ENCODE data around the gene KLHL15.
A peak's percentile ranks its signal among the peaks of the same experiment; 100 is the strongest.
"Not testable (repeated sequence)": the region's sequence is repeated elsewhere in the genome, so short reads cannot be mapped to it uniquely, and the experiment has no call there.

KLHL15 gene

GRCh38 chrX:24017674-24018073, 9.3 kb downstream of the KLHL15 start:
- DNase-seq, result no peak

GRCh38 chrX:24014388-24015018, 12.5 kb downstream of the KLHL15 start:
- peak; percentile 19 for DNase-seq

DNA sequence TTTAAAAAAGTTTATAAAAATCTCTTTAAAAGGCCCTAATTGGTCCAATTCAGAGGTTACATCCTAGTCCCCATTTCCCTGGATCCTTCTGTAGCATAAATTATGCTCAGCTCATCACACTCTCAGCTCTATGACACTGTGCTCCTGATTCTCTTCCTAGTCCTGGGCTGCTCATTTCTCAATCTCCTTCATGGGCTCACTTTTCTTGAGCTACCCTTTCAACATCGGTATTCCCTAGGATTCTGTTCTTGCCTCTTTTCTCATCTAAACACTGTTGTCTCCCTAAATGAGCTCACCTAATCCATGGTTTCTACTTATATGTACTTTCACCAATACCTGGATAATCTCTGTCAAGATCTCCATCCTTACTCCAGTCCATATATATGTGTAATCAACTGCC, 14.7 kb downstream of the KLHL15 start:
- no peak for DNase-seq

- DNase-seq, result no peak
Observed at GRCh38 chrX:24005867-24006266, 21.1 kb downstream of the KLHL15 start.

DNA sequence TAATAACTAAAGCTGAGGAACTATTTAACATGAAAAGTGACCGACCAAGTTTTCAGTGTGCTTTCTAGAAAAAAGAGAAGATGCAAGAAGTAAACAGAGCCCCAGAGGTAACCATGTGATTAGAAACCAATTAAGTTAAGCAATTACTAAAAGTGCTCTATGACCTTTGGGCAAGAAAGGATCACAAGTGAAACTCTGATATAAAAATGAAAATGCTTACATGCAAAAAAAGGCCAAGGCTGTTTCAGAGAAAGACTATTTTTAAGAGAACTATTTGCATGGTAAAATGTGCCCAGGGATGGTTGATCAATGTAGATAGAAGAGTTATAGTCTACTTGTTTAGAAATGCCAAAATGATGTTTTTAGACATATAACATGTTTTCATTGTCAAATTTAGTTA, 22.0 kb downstream of the KLHL15 start:
- DNase-seq, result no peak

DNA sequence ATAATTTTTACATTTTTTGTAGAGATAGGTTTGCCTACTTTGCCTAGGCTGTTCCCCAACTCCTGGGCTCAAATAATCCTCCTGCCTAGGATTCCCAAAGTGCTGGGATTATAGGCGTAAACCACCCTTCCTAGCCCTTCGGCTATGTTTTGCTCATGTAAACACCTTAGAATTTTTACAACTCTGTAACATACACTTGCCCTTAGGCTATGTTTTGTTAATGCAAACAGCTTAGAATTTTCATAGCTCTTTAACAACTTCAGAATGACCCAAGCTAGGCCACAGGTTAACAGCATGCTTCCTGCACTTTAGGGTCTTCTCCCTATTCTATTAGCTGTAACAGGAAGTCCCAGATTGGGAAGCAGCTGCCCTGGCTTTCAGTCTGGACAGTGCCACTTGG, 24.2 kb downstream of the KLHL15 start:
- no peak for DNase-seq

- DNase-seq, result no peak
Observed at GRCh38 chrX:24002167-24002566, 24.8 kb downstream of the KLHL15 start.

- no peak for DNase-seq
Observed at GRCh38 chrX:23999671-24000070, 27.3 kb downstream of the KLHL15 start.

GRCh38 chrX:23993012-23993633, 33.9 kb downstream of the KLHL15 start:
- no peak for DNase-seq

DNA sequence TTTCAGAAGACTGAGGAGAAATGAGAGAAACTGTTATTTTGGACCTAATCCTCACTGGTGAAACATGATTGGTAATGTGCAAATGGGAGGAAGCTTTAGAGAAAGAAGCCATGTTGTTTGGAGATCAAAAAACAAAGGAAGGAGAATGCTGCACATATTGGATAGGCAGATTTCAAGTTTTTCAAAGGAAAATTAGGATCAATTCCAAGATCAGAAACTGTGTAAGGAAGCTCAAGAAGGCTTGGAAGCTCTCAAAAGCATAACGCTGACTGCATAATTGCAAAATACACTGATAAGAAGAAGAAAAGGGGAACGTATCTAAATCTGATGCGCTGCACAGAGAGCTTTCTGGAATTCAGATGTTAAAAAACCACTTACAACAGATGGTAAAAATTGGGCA, 34.6 kb downstream of the KLHL15 start:
- no peak for DNase-seq

DNA sequence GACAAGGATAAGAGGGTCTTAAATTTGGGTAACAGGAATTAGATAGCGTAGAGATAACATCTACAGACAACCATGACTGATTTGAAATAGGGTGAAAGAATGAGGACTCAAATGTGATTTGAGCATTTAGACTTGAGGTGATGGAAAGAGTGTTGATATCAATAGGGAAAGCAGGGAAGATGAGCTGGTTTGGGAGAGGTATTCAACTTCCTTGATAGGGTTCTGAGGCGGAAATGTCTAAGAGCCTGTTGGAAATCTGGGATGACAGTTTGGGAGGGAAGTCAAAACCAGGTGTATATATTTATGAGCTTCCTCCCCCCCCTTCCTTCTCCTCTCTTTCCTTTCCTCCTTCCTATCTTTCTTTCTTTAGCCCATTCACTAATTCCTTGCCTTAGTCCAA, 36.5 kb downstream of the KLHL15 start:
- no peak for DNase-seq

DNA sequence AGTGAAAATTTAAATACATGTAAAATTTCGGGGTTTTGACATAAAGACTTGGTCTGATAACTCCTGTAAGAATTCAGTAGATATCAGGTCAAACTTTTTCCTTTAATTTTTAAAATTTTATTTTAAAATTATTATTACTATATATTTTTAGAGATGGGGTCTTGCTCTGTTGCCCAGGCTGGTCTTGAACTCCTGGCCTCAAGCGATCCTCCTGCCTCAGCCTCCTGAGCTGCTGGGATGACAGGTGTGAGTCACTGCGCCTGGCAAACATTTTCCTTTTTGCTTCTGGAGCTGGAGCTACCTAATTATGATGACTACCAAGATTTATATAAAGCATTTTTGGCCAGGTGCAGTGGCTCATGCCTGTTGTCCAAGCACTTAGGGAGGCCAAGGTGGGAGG, 37.3 kb downstream of the KLHL15 start:
- no peak for DNase-seq

GRCh38 chrX:23982891-23983290, 44.1 kb downstream of the KLHL15 start:
- no peak for DNase-seq

GRCh38 chrX:23981711-23982110, 45.3 kb downstream of the KLHL15 start:
- no peak for DNase-seq

- no peak for DNase-seq
Observed at GRCh38 chrX:23981222-23981621, 45.8 kb downstream of the KLHL15 start.

DNA sequence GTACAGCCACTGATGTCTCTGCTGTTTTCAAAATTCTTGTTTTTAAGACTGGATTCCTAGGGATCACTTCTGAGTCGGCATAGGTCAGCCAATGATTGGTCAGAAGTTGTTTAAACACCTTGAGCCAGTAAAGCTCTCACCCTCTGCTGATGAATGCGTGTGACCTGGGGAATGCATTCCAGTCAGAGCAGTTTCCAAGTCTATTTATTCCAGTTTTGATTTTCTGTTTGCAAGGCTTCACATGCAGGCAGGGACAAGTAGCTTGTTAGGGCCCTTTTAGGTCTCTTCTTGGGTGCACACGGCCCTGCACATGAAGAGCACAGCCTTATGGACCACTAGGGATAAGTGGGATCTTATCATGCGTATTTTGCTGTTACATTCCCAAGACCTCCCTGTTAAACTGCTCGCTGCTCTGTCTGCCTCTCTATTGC, 47.0 kb downstream of the KLHL15 start:
- no peak for DNase-seq

- no peak for DNase-seq
Observed at GRCh38 chrX:23978491-23978890, 48.5 kb downstream of the KLHL15 start.

DNA sequence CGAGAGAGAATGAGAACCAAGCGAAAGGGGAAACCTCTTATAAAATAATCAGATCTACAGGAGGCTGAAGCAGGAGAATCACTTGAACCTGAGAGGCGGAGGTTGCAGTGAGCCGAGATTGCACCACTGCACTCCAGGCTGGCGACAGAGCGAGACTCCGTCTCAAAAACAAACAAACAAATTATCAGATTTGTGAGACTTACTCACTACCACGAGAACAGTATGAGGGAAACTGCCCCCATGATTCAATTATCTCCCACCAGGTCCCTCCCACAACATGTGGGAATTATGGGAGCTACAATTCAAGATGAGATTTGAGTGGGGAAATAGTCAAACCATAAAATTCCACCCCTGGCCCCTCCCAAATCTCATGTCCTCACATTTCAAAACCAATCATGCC, 61.4 kb downstream of the KLHL15 start:
- DNase-seq, result not testable (repeated sequence)

DNA sequence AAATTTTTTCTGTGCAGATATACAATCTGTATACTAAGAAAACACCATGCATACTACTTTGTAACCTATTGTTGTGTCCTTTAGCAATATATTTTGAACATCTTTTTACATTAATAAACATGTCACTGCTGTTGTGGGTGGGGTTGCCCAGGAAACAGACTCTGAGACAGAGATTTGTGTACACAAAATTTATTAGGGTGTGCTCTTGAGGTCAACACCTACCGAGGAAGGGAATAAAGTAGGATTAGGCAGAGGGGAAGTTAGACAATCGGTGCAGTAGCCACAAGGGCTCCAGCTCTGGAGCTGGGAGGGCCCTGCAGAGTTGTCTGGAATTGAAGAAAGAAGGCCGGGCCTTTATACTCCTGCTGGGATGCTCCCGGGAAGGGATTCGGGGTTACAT, 62.8 kb downstream of the KLHL15 start:
- DNase-seq, result no peak

GRCh38 chrX:23959781-23960180, 67.2 kb downstream of the KLHL15 start:
- DNase-seq, result no peak

- DNase-seq, result no peak
Observed at GRCh38 chrX:23954396-23954795, 72.6 kb downstream of the KLHL15 start.

- DNase-seq, result no peak
Observed at GRCh38 chrX:23953908-23954269, 73.1 kb downstream of the KLHL15 start.

DNA sequence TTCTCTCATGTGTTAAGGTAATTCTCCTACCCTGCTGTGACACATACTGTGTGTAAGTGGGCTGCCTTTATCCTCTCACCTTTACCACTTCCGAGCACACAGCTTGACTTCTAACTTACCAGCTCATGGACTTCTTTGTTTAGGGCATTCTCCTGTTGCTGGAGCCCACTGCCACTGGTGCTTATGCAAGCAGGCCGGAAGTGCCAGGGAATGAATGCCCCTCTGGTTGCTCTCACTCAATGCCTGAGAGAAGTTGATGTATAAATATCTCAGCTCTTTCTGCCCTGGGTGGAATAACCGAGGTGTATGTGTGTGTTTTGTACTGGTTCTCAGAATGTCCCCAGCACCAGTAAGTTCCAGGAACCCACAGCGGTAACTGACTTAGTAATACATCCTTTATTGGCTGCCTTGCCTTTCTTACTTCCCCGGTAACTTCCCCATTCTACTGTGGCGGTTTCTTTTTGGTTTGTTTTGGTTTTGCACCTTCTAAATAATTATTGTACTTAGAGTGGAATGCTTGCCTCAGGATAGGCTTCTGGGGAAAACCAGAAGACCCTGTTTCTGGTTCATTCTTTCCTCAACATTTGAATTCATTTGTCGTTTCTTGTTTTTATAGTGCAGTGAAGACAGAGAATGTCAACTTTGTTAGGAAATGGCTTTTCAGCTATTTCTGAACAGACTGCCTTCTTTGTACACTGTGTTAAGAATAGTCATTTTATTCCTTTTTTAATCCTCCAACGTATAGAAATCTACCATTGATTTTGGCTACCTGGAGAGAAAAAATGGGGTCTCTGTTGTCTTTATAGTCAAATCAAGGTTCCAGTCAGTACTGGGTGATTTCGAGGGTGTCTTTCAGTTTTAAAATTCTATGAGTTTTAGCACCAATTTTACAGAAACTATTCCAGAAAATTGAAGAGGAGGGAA, 73.7 kb downstream of the KLHL15 start:
- DNase-seq, result peak; percentile 39

GRCh38 chrX:23952391-23952790, 74.6 kb downstream of the KLHL15 start:
- DNase-seq, result no peak
